HL-60 (cell line): ENCODE results near the gene TDG.

ENCODE experiments used
- DNase-seq, 2 experiments: peaks; one replicate each; pipeline ENCODE4 v3.0.0-alpha.2; 2010 to 2020; ENCODE audit warnings: low read depth in 1 of 2, low spot score in 1 of 2
- H3K27ac ChIP-seq: fragments of 250-450 bp; sonication (Bioruptor Pico); replicated peaks from 2 replicates; pipeline ENCODE4 v1.5.1; 2020; ENCODE audit warnings: mild to moderate bottlenecking, moderate library complexity
- H3K27me3 ChIP-seq: fragments of 250-450 bp; sonication (Bioruptor Pico); 2 replicates; pipeline ENCODE4 v1.5.1; 2021; ENCODE audit warnings: mild to moderate bottlenecking, moderate library complexity; ENCODE audit not compliant: insufficient read depth, poor library complexity, severe bottlenecking
- H3K4me3 ChIP-seq: replicated peaks from 2 replicates; pipeline ENCODE4 v1.5.1; 2011; ENCODE audit warnings: mild to moderate bottlenecking, control low read depth, low read length; ENCODE audit not compliant: insufficient read depth
- CTCF ChIP-seq: IDR thresholded peaks from one replicate; pipeline ENCODE4 v1.5.1; 2011; ENCODE audit warnings: low read length, control low read depth, inconsistent platforms; ENCODE audit not compliant: insufficient read depth
- GABPA ChIP-seq: IDR thresholded peaks from 2 replicates; pipeline ENCODE4 v1.6.1; 2012; ENCODE audit warnings: low read depth
- POLR2AphosphoS5 ChIP-seq: IDR thresholded peaks from 2 replicates; pipeline ENCODE4 v1.6.1; 2012; ENCODE audit warnings: low read depth
- REST ChIP-seq: IDR thresholded peaks from 2 replicates; pipeline ENCODE4 v1.6.1; 2012; ENCODE audit warnings: low read depth; ENCODE audit not compliant: insufficient replicate concordance
- SPI1 ChIP-seq: IDR thresholded peaks from 2 replicates; pipeline ENCODE4 v1.6.1; 2012; ENCODE audit warnings: low read depth, mild to moderate bottlenecking, borderline replicate concordance

TDG gene

GRCh38 chr12:103996595-103996994, 30.9 kb downstream of the TDG start:
- Histone ChIP-seq H3K4me3 (no peak overlapping the region), H3K27ac (no peak overlapping the region), H3K27me3 (no peaks in the 10 kb centered on the region)
- no peak for TF ChIP-seq POLR2AphosphoS5
- TF ChIP-seq GABPA: no peak
- TF ChIP-seq SPI1: no peak
- TF ChIP-seq REST: no peak
- TF ChIP-seq CTCF: no peak
- no peak for DNase-seq

- DNase-seq: no peak
- Histone ChIP-seq H3K27me3 (no peaks in the 10 kb centered on the region), H3K27ac (no peak overlapping the region), H3K4me3 (no peak overlapping the region)
- TF ChIP-seq REST: no peak
- no peak for TF ChIP-seq POLR2AphosphoS5
- TF ChIP-seq CTCF: no peak
- TF ChIP-seq GABPA: no peak
- TF ChIP-seq SPI1: no peak
These were observed 31.7 kb downstream of the TDG start for GRCh38 chr12:103997286-103997900.

GRCh38 chr12:103998976-103999375, 33.3 kb downstream of the TDG start:
- no peak overlapping the region for H3K27ac ChIP-seq
- no peak for TF ChIP-seq POLR2AphosphoS5
- H3K4me3 ChIP-seq: no peak overlapping the region
- DNase-seq: no peak
- H3K27me3 ChIP-seq: peaks cover 2% of the 10 kb centered on the region

GRCh38 chr12:104000807-104001434, 35.2 kb downstream of the TDG start:
- no peak for TF ChIP-seq SPI1
- no peak for TF ChIP-seq POLR2AphosphoS5
- no peak for TF ChIP-seq CTCF
- TF ChIP-seq REST: no peak
- no peak for TF ChIP-seq GABPA
- H3K27me3 ChIP-seq: peaks cover 2% of the 10 kb centered on the region
- DNase-seq: no peak
- H3K4me3 ChIP-seq: no peak overlapping the region
- no peak overlapping the region for H3K27ac ChIP-seq
